Gastrocnemius medialis (tissue), 4 donors: ENCODE results near the gene CPLANE2.
"Not testable (repeated sequence)": the region's sequence is repeated elsewhere in the genome, so short reads cannot be mapped to it uniquely, and the experiment has no call there.

Experiments used
- POLR2A ChIP-seq, 2 donors: fragments of 450-650 bp; IDR thresholded peaks; one replicate each; pipeline ENCODE4 v1.6.1; 2017; ENCODE audit warnings: antibody characterized with exemption in 2 of 2, mild to moderate bottlenecking in 2 of 2, moderate library complexity in 2 of 2
- TF ChIP-seq, protein P1 (sequence below), 5 experiments: fragments of 450-650 bp in 3 of 5; fragments of 200-600 bp in 2 of 5; sonication (generic) in 2 of 5; IDR thresholded peaks in 4 of 5; conservative IDR thresholded peaks in 1 of 5; 1 replicate in 4 of 5; 2 replicates in 1 of 5; pipeline ENCODE4 v1.5.1; 2016 to 2019; ENCODE audit warnings: antibody characterized with exemption in 5 of 5, mild to moderate bottlenecking in 3 of 5, moderate library complexity in 3 of 5

DNA sequence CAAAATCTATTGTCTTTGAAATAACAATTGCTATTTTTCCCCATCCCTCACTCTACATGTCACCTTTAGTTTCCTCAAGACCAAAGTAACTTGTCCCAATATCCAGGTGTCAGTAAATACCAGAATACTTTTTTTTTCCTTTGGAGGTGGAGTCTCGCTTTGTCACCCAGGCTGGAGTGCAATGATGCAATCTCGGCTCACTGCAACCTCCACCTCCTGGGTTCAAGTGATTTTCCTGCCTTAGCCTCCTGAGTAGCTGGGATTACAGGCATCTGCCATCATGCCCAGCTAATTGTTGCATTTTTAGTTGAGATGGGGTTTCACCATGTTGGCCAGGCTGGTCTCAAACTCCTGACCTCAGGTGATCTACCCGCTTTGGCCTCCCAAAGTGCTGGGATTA, 20.6 kb upstream of the CPLANE2 start:
- TF ChIP-seq POLR2A (IDR thresholded peaks at IDR 0.05), result not testable (repeated sequence)
- TF ChIP-seq, protein P1, sequence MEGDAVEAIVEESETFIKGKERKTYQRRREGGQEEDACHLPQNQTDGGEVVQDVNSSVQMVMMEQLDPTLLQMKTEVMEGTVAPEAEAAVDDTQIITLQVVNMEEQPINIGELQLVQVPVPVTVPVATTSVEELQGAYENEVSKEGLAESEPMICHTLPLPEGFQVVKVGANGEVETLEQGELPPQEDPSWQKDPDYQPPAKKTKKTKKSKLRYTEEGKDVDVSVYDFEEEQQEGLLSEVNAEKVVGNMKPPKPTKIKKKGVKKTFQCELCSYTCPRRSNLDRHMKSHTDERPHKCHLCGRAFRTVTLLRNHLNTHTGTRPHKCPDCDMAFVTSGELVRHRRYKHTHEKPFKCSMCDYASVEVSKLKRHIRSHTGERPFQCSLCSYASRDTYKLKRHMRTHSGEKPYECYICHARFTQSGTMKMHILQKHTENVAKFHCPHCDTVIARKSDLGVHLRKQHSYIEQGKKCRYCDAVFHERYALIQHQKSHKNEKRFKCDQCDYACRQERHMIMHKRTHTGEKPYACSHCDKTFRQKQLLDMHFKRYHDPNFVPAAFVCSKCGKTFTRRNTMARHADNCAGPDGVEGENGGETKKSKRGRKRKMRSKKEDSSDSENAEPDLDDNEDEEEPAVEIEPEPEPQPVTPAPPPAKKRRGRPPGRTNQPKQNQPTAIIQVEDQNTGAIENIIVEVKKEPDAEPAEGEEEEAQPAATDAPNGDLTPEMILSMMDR (IDR thresholded peaks at IDR 0.05 in 4 of 5, conservative IDR thresholded peaks at IDR 0.05 in 1 of 5), result not testable (repeated sequence)
